Measurements from ENCODE around the gene NDST1.
"Not testable (repeated sequence)": the region's sequence is repeated elsewhere in the genome, so short reads cannot be mapped to it uniquely, and the experiment has no call there.

NDST1 gene

GRCh38 chr5:150507474-150508276, at the start of gene NDST1:
TSS of gene NDST1 (plus strand) at chr5:150508131. CDS start at chr5:150521255, 13,124 bp downstream.
- FAIRE-seq (no peak), DNase-seq (ENCODE audit: extremely low spot score, insufficient read length, low read depth) (no peak)

DNA sequence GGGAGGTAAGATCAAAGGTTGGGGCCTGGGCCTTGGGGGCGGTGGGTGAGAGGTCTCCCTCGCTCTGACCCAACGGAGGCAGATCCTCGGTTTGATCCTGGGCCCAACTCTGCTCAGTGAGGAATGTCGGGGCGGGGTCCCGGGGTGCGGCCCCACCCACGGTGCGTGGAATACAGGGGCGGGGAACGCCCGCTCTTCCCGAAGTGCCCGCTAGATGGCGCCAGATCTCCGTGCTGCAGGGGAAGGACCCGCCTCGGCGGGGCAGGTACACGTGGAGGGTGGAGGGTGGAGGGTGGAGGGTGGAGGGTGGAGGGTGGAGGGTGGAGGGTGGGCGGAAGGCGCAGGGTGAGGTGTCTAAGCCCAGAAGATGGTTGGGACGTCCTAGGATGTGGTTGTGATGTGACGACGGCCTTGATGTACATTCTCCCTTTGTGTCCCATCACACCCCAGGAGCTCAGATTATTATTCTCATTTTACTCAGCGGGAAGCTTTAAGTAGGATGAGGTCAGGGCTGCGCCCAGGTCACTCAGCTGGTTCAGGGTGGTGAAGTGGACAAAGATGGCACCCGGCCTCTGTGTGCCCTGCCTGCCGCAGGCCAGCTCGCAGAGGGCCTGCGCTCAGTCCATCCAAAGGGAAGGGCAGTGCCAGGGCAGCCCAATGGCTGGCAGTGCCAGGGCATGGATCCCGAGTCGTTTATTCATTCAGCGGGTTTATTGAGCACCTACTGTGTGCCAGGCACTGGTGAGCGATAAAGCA, 49.0 kb upstream of the NDST1 start:
- FAIRE-seq, result peak; percentile 75
- DNase-seq (ENCODE audit: extremely low spot score, insufficient read length, low read depth), result peak; percentile 76

GRCh38 chr5:150460781-150461180, 47.1 kb upstream of the NDST1 start:
- DNase-seq (ENCODE audit: extremely low spot score, insufficient read length, low read depth), result no peak
- FAIRE-seq, result no peak

DNA sequence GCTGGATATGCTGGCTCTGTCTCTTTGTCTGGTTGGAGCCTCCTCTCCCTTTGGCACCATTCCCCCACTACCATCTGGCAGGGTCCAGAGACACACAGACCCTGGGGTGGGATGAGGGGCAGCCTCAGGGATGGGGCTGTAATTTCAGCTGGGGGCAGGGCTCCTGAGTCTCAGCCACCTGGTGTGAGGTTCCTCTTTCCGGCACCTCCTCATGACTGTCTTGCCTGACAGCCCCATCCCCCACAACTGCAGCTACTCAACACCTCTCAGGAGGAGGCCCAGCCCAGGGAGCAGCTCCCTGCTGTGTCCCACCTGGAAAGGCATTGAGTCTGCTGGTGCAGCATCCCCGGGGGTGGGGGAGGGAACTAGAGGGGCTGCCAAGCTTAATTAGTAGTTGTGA, 46.7 kb upstream of the NDST1 start:
- peak; percentile 73 for DNase-seq (ENCODE audit: extremely low spot score, insufficient read length, low read depth)
- FAIRE-seq, result peak; percentile 77

- no peak for FAIRE-seq
- DNase-seq (ENCODE audit: extremely low spot score, insufficient read length, low read depth), result no peak
These were observed 43.3 kb upstream of the NDST1 start for GRCh38 chr5:150464554-150465012.

- FAIRE-seq (no peak), DNase-seq (ENCODE audit: extremely low spot score, insufficient read length, low read depth) (no peak)
These were observed 42.0 kb upstream of the NDST1 start for GRCh38 chr5:150465927-150466326.

DNA sequence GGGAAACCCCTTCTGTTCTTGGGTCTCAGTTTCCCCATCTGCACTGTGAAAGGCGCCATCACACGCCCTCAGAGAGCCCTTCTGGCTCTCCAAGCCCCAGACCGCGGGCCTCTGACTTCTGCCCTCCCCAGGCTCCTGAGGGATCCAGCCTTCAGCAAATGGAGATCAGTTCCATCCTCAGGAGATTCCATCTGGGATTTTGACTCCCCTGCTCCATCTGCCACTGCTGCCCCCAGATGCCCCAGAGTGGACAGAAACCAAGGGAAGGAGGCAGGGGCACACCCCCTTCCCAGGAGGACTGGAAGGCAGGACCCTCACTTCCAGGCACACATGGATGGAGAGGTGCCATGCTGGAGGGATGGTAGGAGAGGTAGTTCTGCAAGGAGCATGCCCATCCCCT, 39.7 kb upstream of the NDST1 start:
- FAIRE-seq (no peak), DNase-seq (ENCODE audit: extremely low spot score, insufficient read length, low read depth) (no peak)

DNA sequence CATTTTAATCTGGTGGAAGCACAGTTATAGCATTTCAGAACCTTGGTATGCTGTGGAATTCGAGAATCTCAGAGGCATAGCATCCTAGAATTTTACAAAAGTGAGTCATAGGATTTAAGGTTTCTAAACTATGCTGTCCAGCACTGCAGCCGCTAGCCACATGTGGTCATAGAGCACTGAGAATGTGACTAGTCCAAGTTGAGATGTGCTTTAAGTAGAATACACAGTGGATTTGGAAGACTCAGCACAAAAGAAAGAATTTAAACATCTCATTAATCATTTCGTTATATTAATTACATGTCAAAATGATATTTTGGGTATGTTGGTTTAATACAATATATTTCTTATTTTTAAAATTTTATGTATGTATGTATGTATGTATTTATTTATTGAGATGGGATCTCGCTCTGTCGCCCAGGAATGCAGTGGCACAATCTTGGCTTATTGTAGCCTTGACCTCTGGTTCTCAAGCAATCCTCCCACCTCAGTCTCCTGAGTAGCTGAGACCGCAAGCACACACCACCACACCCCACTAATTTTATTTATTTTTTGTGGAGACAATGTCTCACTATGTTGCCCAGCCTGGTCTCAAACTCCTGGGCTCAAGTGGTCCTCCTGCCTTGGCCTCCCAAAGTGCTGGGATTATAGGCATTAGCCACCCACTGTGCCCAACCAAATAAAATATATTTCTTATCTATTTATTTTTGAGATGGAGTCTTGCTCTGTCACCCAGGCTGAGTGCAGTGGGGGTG, 38.0 kb upstream of the NDST1 start:
- FAIRE-seq (no peak), DNase-seq (ENCODE audit: extremely low spot score, insufficient read length, low read depth) (no peak)

- FAIRE-seq, result no peak
- DNase-seq (ENCODE audit: extremely low spot score, insufficient read length, low read depth), result no peak
These were observed 34.1 kb upstream of the NDST1 start for GRCh38 chr5:150473673-150474358.

GRCh38 chr5:150476568-150476967, 31.4 kb upstream of the NDST1 start:
- not testable (repeated sequence) for DNase-seq (ENCODE audit: extremely low spot score, insufficient read length, low read depth); FAIRE-seq

GRCh38 chr5:150479416-150479815, 28.5 kb upstream of the NDST1 start:
- DNase-seq (ENCODE audit: extremely low spot score, insufficient read length, low read depth) (no peak), FAIRE-seq (no peak)

DNA sequence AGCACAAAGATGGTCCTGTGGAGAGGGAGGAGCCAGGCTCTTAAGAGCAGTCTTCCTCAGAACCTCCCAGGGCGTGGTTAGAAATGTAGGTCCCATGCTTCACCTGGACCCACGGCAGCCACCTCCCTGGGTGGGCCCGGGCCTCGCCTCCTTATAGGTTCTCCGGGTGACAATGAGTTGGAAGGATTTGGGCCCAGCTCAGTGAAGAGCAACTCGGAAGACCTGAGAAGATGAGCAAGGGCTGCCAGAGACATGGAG, 26.3 kb upstream of the NDST1 start:
- FAIRE-seq, result no peak
- no peak for DNase-seq (ENCODE audit: extremely low spot score, insufficient read length, low read depth)

- FAIRE-seq (no peak), DNase-seq (ENCODE audit: extremely low spot score, insufficient read length, low read depth) (no peak)
These were observed 25.9 kb upstream of the NDST1 start for GRCh38 chr5:150481972-150482406.

GRCh38 chr5:150484964-150485692, 22.8 kb upstream of the NDST1 start:
- FAIRE-seq (no peak), DNase-seq (ENCODE audit: extremely low spot score, insufficient read length, low read depth) (no peak)

- FAIRE-seq (no peak), DNase-seq (ENCODE audit: extremely low spot score, insufficient read length, low read depth) (no peak)
These were observed 22.1 kb upstream of the NDST1 start for GRCh38 chr5:150485693-150486401.

- FAIRE-seq (no peak), DNase-seq (ENCODE audit: extremely low spot score, insufficient read length, low read depth) (no peak)
These were observed 21.3 kb upstream of the NDST1 start for GRCh38 chr5:150486402-150487198.

GRCh38 chr5:150487199-150488061, 20.5 kb upstream of the NDST1 start:
- DNase-seq (ENCODE audit: extremely low spot score, insufficient read length, low read depth) (no peak), FAIRE-seq (peak; percentile 62)
